K562 (cell line): ENCODE results near the gene PELI1. TPM values are rescaled to one million over a fixed set of nuclear protein-coding genes. Genes with fewer than 3 reads are reported as not detected.

Experiments
- ATAC-seq: fragments of 200-7000 bp; cut with Tn5 transposase; 3 replicates; pipeline ENCODE4 v1.9.1; 2020; ENCODE audit warnings: moderate library complexity
- BruUV-seq: library from RNA; stranded (reverse); fragments of 400-500 nt; replicated peaks from 2 replicates; lab custom pipeline; 2021; lab: Mats Ljungman, UMichigan
- CTCF ChIA-PET: fragments of 300-600 bp; formaldehyde crosslinking; extraction: SDS; loops from one replicate; lab custom pipeline; 2021; ENCODE audit warnings: low intra/inter-chr PET ratio; lab: Yijun Ruan, JAX
- POLR2A ChIA-PET: fragments of 300-600, 350-650 bp; sonication (Branson Sonifier 250); formaldehyde crosslinking; extraction: SDS; loops from one replicate; lab custom pipeline; 2021; ENCODE audit warnings: antibody characterized with exemption, inconsistent platforms; lab: Yijun Ruan, JAX
- DNase-seq, 4 experiments: peaks; one replicate each; pipeline versions ENCODE4 v3.0.0 to v3.0.0-alpha.2; 2011 to 2018; ENCODE audit warnings: low spot score in 3 of 4, mixed read lengths in 3 of 4; ENCODE audit errors: extremely low read depth in 1 of 4
- FAIRE-seq: peaks from 2 replicates; lab custom pipeline; 2011; peaks lifted over from hg19 to GRCh38; lab: Jason Lieb, UNC
- H2AFZ ChIP-seq: 2 replicates; pipeline ENCODE4 v1.6.0; 2011; ENCODE audit warnings: low read depth, low read length, control low read depth, inconsistent platforms
- H3K27ac ChIP-seq: fragments of 200-600 bp; 3 replicates; pipeline ENCODE4 v1.8.0; 2011; ENCODE audit warnings: low read depth, mild to moderate bottlenecking, control low read depth, inconsistent platforms, low read length, moderate library complexity, mixed read lengths; ENCODE audit errors: extremely low read depth
- H3K27me3 ChIP-seq, 2 experiments: fragments of 300-600 bp in 1 of 2; 2 replicates in 1 of 2; 3 replicates in 1 of 2; pipeline versions ENCODE4 v1.6.0 to v1.8.0; 2011; ENCODE audit warnings: inconsistent platforms in 2 of 2, low read length in 2 of 2, mild to moderate bottlenecking in 1 of 2, mixed read lengths in 1 of 2, moderate library complexity in 1 of 2; ENCODE audit not compliant: control insufficient read depth in 2 of 2, insufficient read depth in 2 of 2
- H3K36me3 ChIP-seq: fragments of 300-600 bp; 3 replicates; pipeline ENCODE4 v1.8.0; 2011; ENCODE audit warnings: mild to moderate bottlenecking, low read length, inconsistent platforms; ENCODE audit not compliant: control insufficient read depth, insufficient read depth
- H3K4me1 ChIP-seq, 2 experiments: fragments of 200-600 bp in 1 of 2; replicated peaks in 1 of 2; 2 replicates in 1 of 2; 3 replicates in 1 of 2; pipeline versions ENCODE4 v1.5.1 to v1.8.0; 2011; ENCODE audit warnings: inconsistent platforms in 2 of 2, low read length in 2 of 2, mild to moderate bottlenecking in 1 of 2, mixed read lengths in 1 of 2, moderate library complexity in 1 of 2; ENCODE audit not compliant: control insufficient read depth in 2 of 2, insufficient read depth in 2 of 2
- H3K4me2 ChIP-seq: 2 replicates; pipeline ENCODE4 v1.6.1; 2011; ENCODE audit warnings: low read length, control low read depth, inconsistent platforms, mixed read lengths; ENCODE audit not compliant: insufficient read depth
- H3K4me3 ChIP-seq: fragments of 200-600 bp; sonication (generic), shearing (Covaris generic); 2 replicates; pipeline ENCODE4 v1.5.1; 2016; ENCODE audit warnings: control low read depth, inconsistent platforms
- H3K79me2 ChIP-seq: fragments of 200-600 bp; 3 replicates; pipeline ENCODE4 v1.8.0; 2011; ENCODE audit warnings: low read length, inconsistent platforms; ENCODE audit not compliant: control insufficient read depth, insufficient read depth
- H3K9ac ChIP-seq, 2 experiments: 2 replicates each; pipeline versions ENCODE4 v1.6.0 to v1.6.1; 2011; ENCODE audit warnings: low read depth in 2 of 2, low read length in 2 of 2, control low read depth in 1 of 2, inconsistent platforms in 1 of 2, mild to moderate bottlenecking in 1 of 2, mixed read lengths in 1 of 2; ENCODE audit not compliant: insufficient read depth in 1 of 2
- H3K9me1 ChIP-seq: one replicate; pipeline ENCODE4 v1.6.0; 2011; ENCODE audit warnings: inconsistent platforms, mild to moderate bottlenecking, low read length, moderate library complexity; ENCODE audit not compliant: control insufficient read depth, insufficient read depth
- H3K9me3 ChIP-seq: replicated peaks from 2 replicates; pipeline ENCODE4 v1.5.1; 2011; ENCODE audit warnings: low read depth, low read length, inconsistent platforms; ENCODE audit not compliant: control insufficient read depth, insufficient read depth
- H4K20me1 ChIP-seq: replicated peaks from 2 replicates; pipeline ENCODE4 v1.6.1; 2011; ENCODE audit warnings: low read length, inconsistent platforms, mixed read lengths; ENCODE audit not compliant: control insufficient read depth, insufficient read depth
- ETV1 ChIP-seq: fragments of 450-650 bp; conservative IDR thresholded peaks from 2 replicates; pipeline ENCODE4 v1.6.1; 2016; ENCODE audit warnings: missing genetic modification characterization, control low read depth, low read depth, missing compliant biosample characterization
- FIP1L1 ChIP-seq: fragments of 200-400 bp; formaldehyde crosslinking; IDR thresholded peaks from 2 replicates; pipeline ENCODE4 v1.6.1; 2018; ENCODE audit warnings: mild to moderate bottlenecking, low read depth, low read length; ENCODE audit not compliant: poor library complexity, severe bottlenecking
- MYC ChIP-seq, 2 experiments: fragments of 250-450 bp in 1 of 2; sonication (Bioruptor Pico) in 1 of 2; IDR thresholded peaks; 2 replicates each; pipeline versions ENCODE4 v1.5.1 to v1.6.1; 2012 to 2021; ENCODE audit warnings: low read depth in 2 of 2, borderline replicate concordance in 1 of 2, improper control_type of control experiment in 1 of 2, low read length in 1 of 2, mild to moderate bottlenecking in 1 of 2, moderate library complexity in 1 of 2
- POLR3A ChIP-seq: IDR thresholded peaks from 2 replicates; pipeline ENCODE4 v1.6.1; 2011; ENCODE audit warnings: borderline replicate concordance, mild to moderate bottlenecking, moderate library complexity; ENCODE audit not compliant: insufficient read length, insufficient read depth; ENCODE audit errors: extremely low read depth
- POU5F1 ChIP-seq: fragments of 150-350 bp; IDR thresholded peaks from 2 replicates; pipeline ENCODE4 v1.6.1; 2014; ENCODE audit warnings: borderline replicate concordance, low read length, low read depth, mild to moderate bottlenecking; ENCODE audit not compliant: partially characterized antibody
- ZBTB34 ChIP-seq: fragments of 250-450 bp; sonication (Bioruptor Pico); IDR thresholded peaks from 2 replicates; pipeline ENCODE4 v1.8.0; 2021; ENCODE audit warnings: mild to moderate bottlenecking, moderate library complexity
- ZNF354B ChIP-seq: fragments of 250-450 bp; sonication (Bioruptor Pico); IDR thresholded peaks from 2 replicates; pipeline ENCODE4 v1.4.0; 2020
- WGBS: fragments of 100-300 bp; shearing (Covaris generic); methylation state at CpG from one replicate; pipeline ENCODE4 v1.1.6; 2016; ENCODE audit warnings: low coverage, mixed read lengths; ENCODE audit not compliant: insufficient coverage; ENCODE audit errors: missing lambda C conversion rate; 5-methylcytosine and 5-hydroxymethylcytosine counted together
- in situ Hi-C: fragments of 300-500 bp; cut with MboI; formaldehyde crosslinking; loops from 4 replicates; pipeline ENCODE4 v1.15.0; 2018; ENCODE audit warnings: inconsistent platforms, mixed read lengths
- intact Hi-C: fragments of 100-400 bp; cut with micrococcal nuclease; formaldehyde crosslinking; loops from 2 replicates; pipeline ENCODE4 v1.14.2; 2022
- polyA plus RNA-seq, 8 experiments: library from polyadenylated mRNA; depleted of rRNA in 4 of 8; stranded (reverse) in 5 of 8; unstranded in 3 of 8; fragments of >200 nt; fragmentation: Nextera tagmentation in 2 of 8; fragmentation: Illumina TruSeq in 1 of 8; extraction: Ambion mirVana in 2 of 8; extraction: Trizol in 1 of 8; gene quantifications; 2 replicates each; pipeline versions ENCODE4 v1.2.1 to v1.2.3, GENCODE V29; 2011 to 2014; ENCODE audit warnings: inconsistent platforms in 1 of 8, missing spikeins in 1 of 8
- total RNA-seq, 7 experiments: library from RNA; depleted of rRNA in 6 of 7; stranded (reverse); fragments of >200 nt in 6 of 7; fragmentation: Illumina TruSeq in 2 of 7; extraction: Trizol in 2 of 7; gene quantifications; 2 replicates each; pipeline versions ENCODE4 v1.2.1 to v1.2.3, GENCODE V29; 2011 to 2021; ENCODE audit warnings: low replicate concordance in 1 of 7

Gene PELI1
- total and polyA plus RNA-seq, 9 of the 15 experiments (the other 6 are each of a cell fraction or from before 2014, with no cell fraction given): 3.3 to 19.2 (median 12.5) TPM

DNA sequence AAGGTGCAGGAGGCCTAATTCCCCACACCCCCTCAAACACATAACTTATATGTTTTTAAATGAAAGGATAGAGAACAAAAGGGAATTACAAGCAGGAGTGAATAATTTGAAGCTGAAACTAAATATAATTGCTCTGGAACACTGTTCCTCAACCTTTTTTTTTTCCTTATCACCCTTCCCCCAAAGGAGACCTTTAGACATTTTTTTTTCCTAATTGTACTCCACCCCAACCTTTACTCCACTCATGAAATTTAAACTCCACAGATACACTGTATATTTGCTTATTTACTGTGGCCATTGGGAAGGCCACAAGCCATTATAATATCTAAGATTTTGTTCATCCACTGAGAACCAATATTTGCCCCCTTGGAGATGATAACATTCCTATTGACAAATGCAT is 45.4 kb upstream of the PELI1 start (continued):
- TF ChIP-seq FIP1L1 (no peak), MYC (IDR thresholded peaks at IDR 0.05; ENCODE audit: low read depth, low read length) (no peak), MYC (CRISPR knock-in tag; IDR thresholded peaks at IDR 0.05; ENCODE audit: borderline replicate concordance, low read depth) (no peak)

GRCh38 chr2:64189167-64189566 is 44.9 kb upstream of the PELI1 start:
- no peak overlapping the region for H3K4me3 ChIP-seq
- no peaks in the 10 kb centered on the region for H3K79me2 ChIP-seq
- H3K36me3 ChIP-seq: no peaks in the 10 kb centered on the region
- H4K20me1 ChIP-seq: no peaks in the 10 kb centered on the region
- no peak overlapping the region for H3K4me2 ChIP-seq
- in situ Hi-C loops: no loop called here
- peaks cover 0 to 10% of the 10 kb centered on the region in 2 experiments; a peak in 2 of 5 replicates for H3K4me1 ChIP-seq
- BruUV-seq: no TSS peak
- no peaks in the 10 kb centered on the region for H3K9me1 ChIP-seq
- TF ChIP-seq POLR3A (no peak), POU5F1 (no peak), ZBTB34 (CRISPR knock-in tag) (no peak), ZNF354B (CRISPR knock-in tag) (no peak), ETV1 (tag) (no peak)
- intact Hi-C loops: loop anchor here (10.0 kb wide), 1 partner anchor 126 kb away; no protein-coding TSS in a partner anchor
- H3K9me3 ChIP-seq: no peaks in the 10 kb centered on the region
- no peak overlapping the region for H3K27ac ChIP-seq
- ChIA-PET POLR2A (interaction anchor here (0.6 to 1.2 kb wide), 2 partner anchors 26 to 124 kb away, joined by 3 to 5 read pairs; no protein-coding TSS in a partner anchor), CTCF (no interaction called here)
- H3K9ac ChIP-seq: 0 out of 4 replicates have a peak overlapping the region, but pooled peaks of 1 of the 2 experiments have one; percentile 39
- FAIRE-seq (no peak), DNase-seq (no peak), ATAC-seq (no peak)
- H3K27me3 ChIP-seq: no peaks in the 10 kb centered on the region; a peak in 1 of 5 replicates
- 10% methylated on average over 10 of the region's 10 CpGs for WGBS
- H2AFZ ChIP-seq: no peak overlapping the region
